Measurements from ENCODE around the gene KCTD11. TPM values are rescaled to one million over a fixed set of nuclear protein-coding genes. Genes with fewer than 3 reads are reported as not detected.

The KCTD11 gene
- total RNA-seq, 1 experiment from 2014 or later, result 16.4 TPM

- H3K79me2 ChIP-seq (ENCODE audit: low read depth), result peaks cover 51% of the 10 kb centered on the region
- TF ChIP-seq, protein P1, sequence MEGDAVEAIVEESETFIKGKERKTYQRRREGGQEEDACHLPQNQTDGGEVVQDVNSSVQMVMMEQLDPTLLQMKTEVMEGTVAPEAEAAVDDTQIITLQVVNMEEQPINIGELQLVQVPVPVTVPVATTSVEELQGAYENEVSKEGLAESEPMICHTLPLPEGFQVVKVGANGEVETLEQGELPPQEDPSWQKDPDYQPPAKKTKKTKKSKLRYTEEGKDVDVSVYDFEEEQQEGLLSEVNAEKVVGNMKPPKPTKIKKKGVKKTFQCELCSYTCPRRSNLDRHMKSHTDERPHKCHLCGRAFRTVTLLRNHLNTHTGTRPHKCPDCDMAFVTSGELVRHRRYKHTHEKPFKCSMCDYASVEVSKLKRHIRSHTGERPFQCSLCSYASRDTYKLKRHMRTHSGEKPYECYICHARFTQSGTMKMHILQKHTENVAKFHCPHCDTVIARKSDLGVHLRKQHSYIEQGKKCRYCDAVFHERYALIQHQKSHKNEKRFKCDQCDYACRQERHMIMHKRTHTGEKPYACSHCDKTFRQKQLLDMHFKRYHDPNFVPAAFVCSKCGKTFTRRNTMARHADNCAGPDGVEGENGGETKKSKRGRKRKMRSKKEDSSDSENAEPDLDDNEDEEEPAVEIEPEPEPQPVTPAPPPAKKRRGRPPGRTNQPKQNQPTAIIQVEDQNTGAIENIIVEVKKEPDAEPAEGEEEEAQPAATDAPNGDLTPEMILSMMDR (conservative IDR thresholded peaks at IDR 0.05), result no peak
- no peak for TF ChIP-seq EZH2 (IDR thresholded peaks at IDR 0.05; ENCODE audit: low read depth)
- intact Hi-C loops (cut with micrococcal nuclease; ENCODE audit: unreplicated experiment), result no loop called here
- peak overlapping the region; percentile 97 for H3K4me3 ChIP-seq
- H3K27me3 ChIP-seq (ENCODE audit: insufficient read depth, low read depth), result no peaks in the 10 kb centered on the region
- POLR2A ChIA-PET (ENCODE audit: unreplicated experiment), result interaction anchor here (0.7 to 1.0 kb wide), 2 partner anchors 9 to 16 kb away, joined by 5 to 13 read pairs; no protein-coding TSS in a partner anchor
- DNase-seq, result peak in 1 of 2 experiments; percentile 47
- CTCF ChIA-PET, result interaction anchor here (0.7 kb wide), 1 partner anchor 275 kb away, joined by 13 read pairs; no protein-coding TSS in a partner anchor
- H3K27ac ChIP-seq, result peak overlapping the region; percentile 64
- H3K9me2 ChIP-seq (ENCODE audit: insufficient read depth), result no peaks in the 10 kb centered on the region
- peaks cover 49% of the 10 kb centered on the region for H3K4me1 ChIP-seq (replicated peaks; ENCODE audit: insufficient read depth)
- H2AFZ ChIP-seq, result no peak overlapping the region
- H3F3A ChIP-seq (ENCODE audit: insufficient read depth, low read depth), result peaks cover 74% of the 10 kb centered on the region
- TSS peak; percentile 67 for BruUV-seq (replicated peaks)
- no peaks in the 10 kb centered on the region for H3K9me3 ChIP-seq (ENCODE audit: insufficient read depth, low read depth)
- peaks cover 53% of the 10 kb centered on the region for H4K20me1 ChIP-seq (ENCODE audit: insufficient read depth)
- H3K36me3 ChIP-seq (ENCODE audit: low read depth), result peaks cover 38% of the 10 kb centered on the region
- H3K4me2 ChIP-seq, result peak overlapping the region; percentile 94
These were observed 37.9 kb upstream of the KCTD11 start for GRCh38 chr17:7313890-7314718.

- no TSS peak for BruUV-seq (replicated peaks)
- Histone ChIP-seq H3K9me2 (ENCODE audit: insufficient read depth) (no peaks in the 10 kb centered on the region), H3K4me3 (peak within 1 kb of the TSS; percentile 97), H3K27me3 (ENCODE audit: insufficient read depth, low read depth) (no peaks in the 10 kb centered on the region), H3K4me1 (replicated peaks; ENCODE audit: insufficient read depth) (peaks cover 40% of the 10 kb centered on the region), H4K20me1 (ENCODE audit: insufficient read depth) (peaks cover 44% of the 10 kb centered on the region), H3K79me2 (ENCODE audit: low read depth) (peaks cover 43% of the 10 kb centered on the region), H3F3A (ENCODE audit: insufficient read depth, low read depth) (peaks cover 67% of the 10 kb centered on the region), H3K27ac (peak within 1 kb of the TSS; percentile 64), H3K36me3 (ENCODE audit: low read depth) (peaks cover 30% of the 10 kb centered on the region), H3K4me2 (peak within 1 kb of the TSS; percentile 94), H2AFZ (peak within 1 kb of the TSS; percentile 72), H3K9me3 (ENCODE audit: insufficient read depth, low read depth) (no peaks in the 10 kb centered on the region)
- TF ChIP-seq, protein P1 (conservative IDR thresholded peaks at IDR 0.05), result no peak
- TF ChIP-seq EZH2 (IDR thresholded peaks at IDR 0.05; ENCODE audit: low read depth), result no peak
- intact Hi-C loops (cut with micrococcal nuclease; ENCODE audit: unreplicated experiment), result no loop called here
- DNase-seq, result peak; percentile 80 to 94
- CTCF ChIA-PET, result no interaction called here
- POLR2A ChIA-PET (ENCODE audit: unreplicated experiment), result interaction anchor here (0.6 to 1.0 kb wide), 3 partner anchors 10 to 15 kb away, joined by 5 to 13 read pairs (median 5); no protein-coding TSS in a partner anchor
These were observed 37.0 kb upstream of the KCTD11 start, which contains the start of gene GPS2 for GRCh38 chr17:7314719-7315569. GPS2 (minus strand) TSS chr17:7315360; CDS start chr17:7315052, 308 bp downstream.
